ENCODE measurements around the gene BSDC1. TPM values are rescaled to one million over a fixed set of nuclear protein-coding genes. Genes with fewer than 3 reads are reported as not detected.

Gene BSDC1
- total and polyA plus RNA-seq, 12 donors = 21.4 to 49.4 (median 44.3) TPM

DNA sequence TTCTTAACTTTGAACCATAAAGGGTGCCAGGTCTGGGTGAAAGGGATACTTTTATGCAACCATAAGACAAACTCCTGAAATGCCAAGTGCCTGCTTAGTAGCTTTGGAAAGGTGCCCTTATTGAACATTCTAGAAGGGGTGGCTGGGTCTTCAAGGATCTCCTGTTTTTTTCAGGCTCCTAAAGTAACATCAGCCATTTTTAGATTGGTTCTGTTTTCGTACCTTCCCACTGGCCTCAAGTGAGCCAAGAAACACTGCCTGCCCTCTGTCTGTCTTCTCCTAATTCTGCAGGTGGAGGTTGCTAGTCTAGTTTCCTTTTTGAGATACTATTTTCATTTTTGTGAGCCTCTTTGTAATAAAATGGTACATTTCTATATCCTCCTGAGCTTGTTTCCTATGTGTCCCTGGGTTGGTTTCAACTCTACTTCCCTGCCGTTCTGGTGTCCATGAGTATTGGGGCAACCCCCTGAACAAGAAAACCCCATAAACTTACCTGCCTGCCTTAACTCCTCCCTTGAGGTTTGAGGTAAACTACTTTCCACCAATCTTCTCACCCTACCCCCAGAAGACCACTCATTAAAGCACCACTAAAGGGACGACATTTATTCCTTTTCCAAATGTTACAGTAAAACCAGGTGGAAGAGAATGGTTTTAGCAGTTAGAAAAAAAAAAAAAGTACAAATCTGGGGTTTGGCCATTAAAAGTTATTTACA is 60.8 kb downstream of the BSDC1 start:
- no peak for DNase-seq

DNA sequence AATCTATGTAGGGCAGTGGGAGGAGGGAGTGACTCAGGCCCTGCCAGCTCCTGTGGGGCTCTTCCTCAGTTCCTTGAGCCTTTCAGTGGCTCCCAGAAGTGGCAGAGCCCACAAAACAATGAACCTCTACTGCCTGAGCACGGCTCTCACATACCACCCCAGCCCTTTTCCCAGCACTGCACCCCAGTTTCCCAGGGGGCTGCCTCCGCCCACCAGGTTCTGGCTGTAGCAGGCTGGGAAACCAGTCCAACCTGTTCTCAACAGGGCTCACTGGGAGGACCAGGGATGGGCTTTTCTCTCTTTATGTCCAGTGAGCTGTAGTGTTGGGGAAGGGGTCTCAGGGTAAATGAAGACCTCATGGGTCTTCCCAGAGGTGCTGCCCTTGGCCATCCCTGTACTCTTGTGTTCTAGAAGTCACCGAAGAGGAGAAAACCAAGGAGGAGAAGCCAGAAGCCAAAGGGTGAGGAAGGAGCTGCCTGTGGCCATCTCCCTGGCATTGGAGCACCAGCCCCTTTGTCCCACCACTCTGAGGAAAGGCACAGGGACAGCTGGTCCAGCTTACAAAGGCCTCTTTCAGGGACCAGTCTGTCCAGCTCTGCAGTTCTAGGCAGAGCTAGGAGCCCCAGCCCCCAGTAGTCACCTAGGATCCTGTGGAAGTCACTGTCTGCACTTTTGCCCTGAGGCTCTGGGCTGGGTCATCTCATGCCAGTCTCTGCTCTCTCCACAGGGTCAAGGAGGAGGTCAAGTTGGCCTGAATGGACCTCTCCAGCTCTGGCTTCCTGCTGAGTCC is 61.8 kb downstream of the BSDC1 start:
- TF ChIP-seq CTCF (IDR thresholded peaks at IDR 0.05) = no peak
- intact Hi-C loops (cut with DNase I) = no loop called here
- H3K4me1 ChIP-seq = peaks cover 0 to 31% (median 27%) of the 10 kb centered on the region in 9 donors
- peaks cover 0 to 71% (median 45%) of the 10 kb centered on the region in 9 donors for H3K36me3 ChIP-seq
- 83 to 86% methylated on average over 3 of the region's 3 CpGs for WGBS, 2 donors
- H3K4me3 ChIP-seq = no peak overlapping the region
- peak overlapping the region in 2 of 10 donors; percentile 10 to 26 for H3K27ac ChIP-seq
- no peaks in the 10 kb centered on the region for H3K9me3 ChIP-seq
- H3K27me3 ChIP-seq = peaks cover 0 to 11% (median 0%) of the 10 kb centered on the region in 7 donors
- ATAC-seq (no peak), DNase-seq (no peak)

More for the DNA sequence above, 60.8 kb downstream of the BSDC1 start:
- ATAC-seq = no peak
- Histone ChIP-seq H3K27me3 (peaks cover 0 to 11% (median 0%) of the 10 kb centered on the region in 7 donors), H3K27ac (peak overlapping the region in 1 of 10 donors; percentile 26), H3K36me3 (peaks cover 0 to 62% (median 40%) of the 10 kb centered on the region in 9 donors), H3K4me3 (no peak overlapping the region), H3K9me3 (no peaks in the 10 kb centered on the region), H3K4me1 (peaks cover 0 to 41% (median 36%) of the 10 kb centered on the region in 9 donors)
- intact Hi-C loops (cut with DNase I) = no loop called here
- no peak for TF ChIP-seq CTCF (IDR thresholded peaks at IDR 0.05)
- WGBS, 2 donors = 76 to 80% methylated on average over 3 of the region's 3 CpGs

DNA sequence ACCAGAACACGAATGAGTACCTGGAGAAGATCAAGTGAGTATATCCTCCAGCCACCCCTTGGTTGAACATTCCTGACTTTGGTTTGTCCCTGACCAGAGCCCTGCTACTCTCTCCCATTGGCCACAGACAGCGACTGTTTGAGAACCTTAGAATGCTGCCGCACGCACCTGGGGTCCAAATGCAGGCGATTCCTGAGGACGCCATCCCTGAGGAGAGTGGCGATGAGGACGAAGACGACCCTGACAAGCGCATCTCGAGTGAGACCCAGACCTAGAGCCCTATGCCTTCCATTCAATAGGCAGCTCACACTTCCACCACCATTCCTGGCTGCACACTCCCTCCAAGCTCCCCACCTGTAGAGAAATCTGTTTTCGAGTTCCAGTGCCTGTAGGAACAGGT is 62.7 kb downstream of the BSDC1 start:
- Histone ChIP-seq H3K27ac (no peak overlapping the region), H3K9me3 (no peaks in the 10 kb centered on the region), H3K36me3 (peaks cover 0 to 80% (median 51%) of the 10 kb centered on the region in 9 donors), H3K4me1 (peaks cover 0 to 22% (median 17%) of the 10 kb centered on the region in 9 donors), H3K27me3 (peaks cover 0 to 11% (median 0%) of the 10 kb centered on the region in 7 donors), H3K4me3 (no peak overlapping the region)
- ATAC-seq = no peak
- DNase-seq = no peak
- intact Hi-C loops (cut with DNase I) = no loop called here
- no peak for TF ChIP-seq CTCF (IDR thresholded peaks at IDR 0.05)
- 89 to 91% methylated on average over 12 of the region's 12 CpGs for WGBS, 2 donors

DNA sequence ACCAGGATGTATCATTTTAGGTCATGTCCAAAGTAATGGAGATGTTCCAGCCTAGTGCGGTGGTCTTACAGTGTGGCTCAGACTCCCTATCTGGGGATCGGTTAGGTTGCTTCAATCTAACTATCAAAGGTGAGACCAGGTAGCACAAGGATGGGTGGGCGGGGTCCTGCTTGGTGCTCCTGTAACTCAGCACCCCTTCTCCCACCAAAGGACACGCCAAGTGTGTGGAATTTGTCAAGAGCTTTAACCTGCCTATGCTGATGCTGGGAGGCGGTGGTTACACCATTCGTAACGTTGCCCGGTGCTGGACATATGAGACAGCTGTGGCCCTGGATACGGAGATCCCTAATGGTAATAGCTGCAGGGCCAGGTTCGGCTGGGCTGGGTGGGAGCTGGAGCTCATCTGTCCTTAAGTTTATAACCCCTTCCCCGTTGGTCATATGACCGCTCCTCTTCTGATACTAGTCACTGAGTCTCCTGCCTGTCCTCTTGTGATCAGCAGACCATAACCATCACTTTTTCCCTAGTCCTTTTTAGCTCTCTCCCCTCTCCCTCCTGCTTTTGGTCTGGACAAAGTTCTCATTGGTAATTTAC is 63.6 kb downstream of the BSDC1 start:
- Histone ChIP-seq H3K9me3 (no peaks in the 10 kb centered on the region), H3K27me3 (peaks cover 0 to 11% (median 0%) of the 10 kb centered on the region in 7 donors), H3K36me3 (peaks cover 0 to 89% (median 58%) of the 10 kb centered on the region in 9 donors), H3K4me1 (peaks cover 0 to 17% (median 13%) of the 10 kb centered on the region in 9 donors), H3K4me3 (no peak overlapping the region), H3K27ac (no peak overlapping the region)
- ATAC-seq (no peak), DNase-seq (no peak)
- intact Hi-C loops (cut with DNase I) = no loop called here
- 90 to 92% methylated on average over 12 of the region's 12 CpGs for WGBS, 2 donors
- TF ChIP-seq CTCF (IDR thresholded peaks at IDR 0.05) = no peak

All from heart right ventricle (tissue), 16 donors.